AG04450 (cell line): Measurements from ENCODE around the gene CYB561D1. TPM values are rescaled to one million over a fixed set of nuclear protein-coding genes. Genes with fewer than 3 reads are reported as not detected.
"Not testable (repeated sequence)": the region's sequence is repeated elsewhere in the genome, so short reads cannot be mapped to it uniquely, and the experiment has no call there.

Experiments
- CTCF ChIA-PET: fragments of 300-600, 350-600 bp; formaldehyde crosslinking; extraction: SDS; loops from one replicate; lab custom pipeline; 2022; ENCODE audit warnings: antibody characterized with exemption, inconsistent platforms; lab: Charles Lee
- POLR2A ChIA-PET: fragments of 350-600 bp; formaldehyde crosslinking; extraction: SDS; loops from one replicate; lab custom pipeline; 2021; ENCODE audit warnings: antibody characterized with exemption, inconsistent platforms; lab: Yijun Ruan, JAX
- DNase-seq: peaks from one replicate; pipeline ENCODE4 v3.0.0-alpha.2; 2011; ENCODE audit warnings: low read depth, low spot score
- H3K27ac ChIP-seq: one replicate; pipeline ENCODE4 v1.5.1; 2012; ENCODE audit warnings: low read depth, low read length, control low read depth
- H3K27me3 ChIP-seq: one replicate; pipeline ENCODE4 v1.6.0; 2012; ENCODE audit warnings: low read length; ENCODE audit not compliant: control insufficient read depth, insufficient read depth
- H3K4me3 ChIP-seq: 2 replicates; pipeline ENCODE4 v1.5.1; 2011; ENCODE audit warnings: mild to moderate bottlenecking, low read depth, low read length, control low read depth
- H3K9me3 ChIP-seq: 2 replicates; pipeline ENCODE4 v1.5.1; 2012; ENCODE audit warnings: low read length; ENCODE audit not compliant: control insufficient read depth, insufficient read depth
- CTCF ChIP-seq: IDR thresholded peaks from 2 replicates; pipeline ENCODE4 v1.5.1; 2011; ENCODE audit warnings: low read depth, low read length, control low read depth, inconsistent platforms
- polyA minus RNA-seq: library from RNA; depleted of rRNA, polyadenylated mRNA; stranded (reverse); fragments of >200 nt; gene quantifications from 2 replicates; pipeline ENCODE4 v1.2.3, GENCODE V29; 2011; rRNA and poly(A)+ RNA removed
- polyA plus RNA-seq: library from polyadenylated mRNA; depleted of rRNA; stranded (reverse); fragments of >200 nt; gene quantifications from 2 replicates; pipeline ENCODE4 v1.2.3, GENCODE V29; 2011; rRNA removed

CYB561D1 gene, protein sequence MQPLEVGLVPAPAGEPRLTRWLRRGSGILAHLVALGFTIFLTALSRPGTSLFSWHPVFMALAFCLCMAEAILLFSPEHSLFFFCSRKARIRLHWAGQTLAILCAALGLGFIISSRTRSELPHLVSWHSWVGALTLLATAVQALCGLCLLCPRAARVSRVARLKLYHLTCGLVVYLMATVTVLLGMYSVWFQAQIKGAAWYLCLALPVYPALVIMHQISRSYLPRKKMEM
- polyA plus RNA-seq = 5.0 and 5.4 TPM in 2 replicates
- 6.5 and 7.6 TPM in 2 replicates for polyA minus RNA-seq

DNA sequence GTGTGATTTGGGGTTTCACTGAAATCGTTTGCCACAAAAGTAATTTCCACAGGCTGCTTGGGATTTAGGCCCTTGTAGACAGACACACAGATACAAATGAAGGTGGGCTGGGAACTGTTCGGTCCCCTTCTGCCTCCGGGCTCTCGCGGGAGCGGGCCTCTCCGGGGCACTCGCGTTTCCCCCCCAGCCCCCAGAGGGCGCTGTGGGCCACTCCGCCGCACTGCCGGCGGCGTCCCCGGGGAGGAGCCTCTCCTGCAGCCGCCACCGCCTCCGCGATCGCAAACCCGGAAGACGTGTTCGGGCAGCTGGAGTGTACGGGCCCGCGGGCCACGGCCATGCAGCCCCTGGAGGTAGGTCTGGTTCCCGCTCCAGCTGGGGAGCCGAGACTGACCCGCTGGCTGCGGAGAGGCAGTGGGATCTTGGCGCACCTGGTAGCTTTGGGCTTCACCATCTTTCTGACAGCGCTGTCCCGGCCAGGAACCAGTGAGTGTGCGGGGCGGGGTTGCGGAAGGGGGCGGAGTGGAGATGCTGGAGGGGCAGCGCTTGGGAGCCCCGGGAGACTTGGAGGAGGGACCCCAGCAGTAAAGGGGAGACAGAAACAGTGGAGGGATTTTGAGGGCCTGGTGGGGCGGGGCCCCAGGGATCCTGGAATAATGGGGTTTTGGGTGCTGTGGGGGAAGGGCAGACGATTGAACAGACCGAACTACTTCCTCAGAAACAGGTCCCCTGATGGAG lies at the start of gene CYB561D1:
Gene CYB561D1 (plus strand): TSS at position 290 of the 735 bp plus-strand sequence. CDS start 46 bp downstream, at position 336.
- Histone ChIP-seq H3K27me3 (no peaks in the 10 kb centered on the region), H3K4me3 (peak within 1 kb of the TSS; percentile 98), H3K27ac (peak within 1 kb of the TSS; percentile 11), H3K9me3 (no peaks in the 10 kb centered on the region; the same call in 1 of the 2 replicates)
- DNase-seq = no peak
- CTCF ChIA-PET = interaction anchor here (0.6 to 37.0 kb wide), 21 partner anchors 9 to 280 kb away, joined by 3 to 1351 read pairs (median 5); partner anchors contain the start of genes AMIGO1, ATXN7L2 and GPR61
- POLR2A ChIA-PET = interaction anchor here (0.5 to 1.6 kb wide), 4 partner anchors 10 to 45 kb away, joined by 3 to 4 read pairs (median 4); partner anchors contain the start of gene ATXN7L2
- TF ChIP-seq CTCF = peak; percentile 88

DNA sequence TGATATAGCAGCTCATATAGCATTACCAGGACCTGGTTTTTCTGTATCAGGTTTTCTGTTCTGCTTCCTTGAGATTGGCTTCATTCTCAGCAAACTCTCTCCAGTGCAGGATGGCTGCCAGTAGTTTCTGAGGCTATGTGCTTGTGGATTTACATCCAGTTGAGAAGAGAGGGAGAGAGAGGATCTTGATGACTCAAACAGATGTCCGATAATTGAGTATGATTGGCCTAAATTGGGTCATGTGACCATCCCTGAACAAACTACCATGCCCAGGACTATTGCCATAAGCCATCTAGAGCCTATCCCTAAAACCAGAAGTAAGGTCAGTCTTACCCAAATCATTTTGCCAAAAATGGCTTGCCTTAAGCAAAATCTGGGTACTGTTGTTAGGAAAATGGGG lies 49.5 kb upstream of the CYB561D1 start:
- no peak overlapping the region for H3K4me3 ChIP-seq
- TF ChIP-seq CTCF = no peak
- ChIA-PET CTCF (no interaction called here), POLR2A (no interaction called here)
- DNase-seq = no peak
- H3K27ac ChIP-seq = no peak overlapping the region
- H3K9me3 ChIP-seq = no peaks in the 10 kb centered on the region
- H3K27me3 ChIP-seq = peaks cover 10% of the 10 kb centered on the region

- H3K9me3 ChIP-seq, H3K27ac ChIP-seq, DNase-seq, H3K4me3 ChIP-seq: not testable (repeated sequence)
- peaks cover 12% of the 10 kb centered on the region for H3K27me3 ChIP-seq
- ChIA-PET POLR2A (interaction anchor here (0.7 kb wide), 1 partner anchor 16 kb away, joined by 3 read pairs; no protein-coding TSS in a partner anchor), CTCF (interaction anchor here (1.0 kb wide), 1 partner anchor 86 kb away, joined by 3 read pairs; no protein-coding TSS in a partner anchor)
Measured at GRCh38 chr1:109445949-109446695, 47.8 kb upstream of the CYB561D1 start.

GRCh38 chr1:109447524-109447923 lies 46.4 kb upstream of the CYB561D1 start:
- H3K9me3 ChIP-seq = no peaks in the 10 kb centered on the region
- H3K27ac ChIP-seq = no peak overlapping the region
- TF ChIP-seq CTCF = no peak
- POLR2A ChIA-PET = no interaction called here
- H3K4me3 ChIP-seq = no peak overlapping the region
- no peak for DNase-seq
- H3K27me3 ChIP-seq = peaks cover 12% of the 10 kb centered on the region
- CTCF ChIA-PET = interaction anchor here (0.8 kb wide), 1 partner anchor 85 kb away, joined by 3 read pairs; no protein-coding TSS in a partner anchor

DNA sequence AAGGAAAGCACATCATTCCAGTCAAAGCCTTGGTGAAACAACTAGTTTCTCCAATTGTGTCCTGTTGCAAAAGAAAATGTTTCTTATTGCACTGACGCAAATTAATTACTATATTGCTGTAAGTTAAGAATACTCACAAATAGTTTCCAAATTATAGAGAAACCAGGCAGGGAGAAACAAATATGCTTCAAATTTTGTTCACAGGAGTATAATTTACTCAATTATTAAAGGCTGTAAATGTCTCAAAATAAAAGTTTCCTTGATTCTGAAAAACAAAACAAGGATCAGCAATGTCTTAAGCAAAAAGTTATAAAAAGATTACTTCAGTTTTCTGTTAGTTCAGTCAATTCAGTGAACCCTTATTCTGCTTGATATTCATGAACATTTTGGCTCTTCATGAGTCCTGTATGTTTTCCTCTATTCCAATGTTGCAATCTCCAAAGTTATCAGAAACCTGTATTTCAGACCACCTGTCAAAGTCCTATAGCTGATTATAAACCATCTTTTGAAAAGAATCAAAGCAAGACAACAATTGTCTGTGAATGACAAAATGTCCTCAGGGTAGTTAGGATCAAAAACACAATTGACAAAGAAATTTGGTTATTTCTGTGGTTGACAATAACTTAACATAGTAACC lies 39.3 kb upstream of the CYB561D1 start:
- Histone ChIP-seq H3K9me3 (peaks cover 4% of the 10 kb centered on the region; the same call in 1 of the 2 replicates), H3K4me3 (no peak overlapping the region), H3K27me3 (peaks cover 12% of the 10 kb centered on the region), H3K27ac (no peak overlapping the region)
- ChIA-PET POLR2A (no interaction called here), CTCF (no interaction called here)
- no peak for TF ChIP-seq CTCF
- DNase-seq = no peak
